HuH-7.5 (cell line): ENCODE data around the gene CDH24.
"Not testable (repeated sequence)": the region's sequence is repeated elsewhere in the genome, so short reads cannot be mapped to it uniquely, and the experiment has no call there.

ENCODE experiments used
- DNase-seq: peaks from one replicate; pipeline ENCODE4 v3.0.0; 2011; ENCODE audit warnings: low spot score

Gene CDH24

GRCh38 chr14:23021434-23021833, 35.9 kb downstream of the CDH24 start:
- no peak for DNase-seq

- no peak for DNase-seq
These were observed 36.9 kb downstream of the CDH24 start for GRCh38 chr14:23020143-23021128.

GRCh38 chr14:23018107-23018506, 39.2 kb downstream of the CDH24 start:
- no peak for DNase-seq

- no peak for DNase-seq
These were observed 40.2 kb downstream of the CDH24 start for GRCh38 chr14:23017091-23017490.

- no peak for DNase-seq
These were observed 41.7 kb downstream of the CDH24 start for GRCh38 chr14:23015618-23016017.

- not testable (repeated sequence) for DNase-seq
These were observed 43.6 kb downstream of the CDH24 start for GRCh38 chr14:23013749-23014054.

GRCh38 chr14:23013054-23013748, 44.1 kb downstream of the CDH24 start:
- no peak for DNase-seq

GRCh38 chr14:23009939-23010726, 47.2 kb downstream of the CDH24 start, which contains the start of gene C14orf93:
TSS of gene C14orf93 (minus strand) at chr14:23010143. CDS start at chr14:22999023, 11,120 bp downstream.
- peak; percentile 79 for DNase-seq

GRCh38 chr14:23009483-23009938, 47.8 kb downstream of the CDH24 start:
- DNase-seq: no peak

- DNase-seq: no peak
These were observed 48.5 kb downstream of the CDH24 start for GRCh38 chr14:23008831-23009230.

GRCh38 chr14:23006544-23007419, 50.5 kb downstream of the CDH24 start:
- DNase-seq: peak; percentile 98

- no peak for DNase-seq
These were observed 51.2 kb downstream of the CDH24 start for GRCh38 chr14:23006188-23006534.

- no peak for DNase-seq
These were observed 51.7 kb downstream of the CDH24 start for GRCh38 chr14:23005451-23006187.

- DNase-seq: not testable (repeated sequence)
These were observed 53.0 kb downstream of the CDH24 start for GRCh38 chr14:23004274-23004673.

GRCh38 chr14:23002592-23002991, 54.7 kb downstream of the CDH24 start:
- DNase-seq: no peak

- no peak for DNase-seq
These were observed 56.5 kb downstream of the CDH24 start for GRCh38 chr14:23000860-23001259.

- DNase-seq: no peak
These were observed 58.8 kb downstream of the CDH24 start for GRCh38 chr14:22998329-22999012.

- DNase-seq: no peak
These were observed 59.5 kb downstream of the CDH24 start for GRCh38 chr14:22997676-22998323.
